Heart left ventricle (tissue), 16 donors: ENCODE measurements around the gene RGS6. TPM values are rescaled to one million over a fixed set of nuclear protein-coding genes. Genes with fewer than 3 reads are reported as not detected.

ENCODE experiments used
- ATAC-seq, 4 donors: fragments of 200-7000 bp; cut with Tn5 transposase; one replicate each; pipeline ENCODE4 v1.9.1; 2020 to 2022; ENCODE audit warnings: moderate library complexity in 4 of 4, mild to moderate bottlenecking in 3 of 4, moderate number of reproducible peaks in 1 of 4
- DNase-seq, 5 donors: peaks; one replicate each; pipeline ENCODE4 v3.0.0-alpha.2; 2020
- H3K27ac ChIP-seq, 12 donors: fragments of 200-600 bp; sonication (generic) in 4 of 12; one replicate each; pipeline versions ENCODE4 v1.5.0 to v1.8.0; 2016 to 2022; ENCODE audit warnings: mild to moderate bottlenecking in 2 of 12
- H3K27me3 ChIP-seq, 9 donors: fragments of 200-600 bp; sonication (generic) in 2 of 9; one replicate each; pipeline versions ENCODE4 v1.5.1 to v1.8.0; 2016 to 2022; ENCODE audit warnings: mild to moderate bottlenecking in 3 of 9
- H3K36me3 ChIP-seq, 9 donors: fragments of 200-600 bp; sonication (generic) in 2 of 9; one replicate each; pipeline versions ENCODE4 v1.5.0 to v1.8.0; 2018 to 2022; ENCODE audit warnings: mild to moderate bottlenecking in 2 of 9
- H3K4me1 ChIP-seq, 12 donors: fragments of 200-600 bp; sonication (generic) in 4 of 12; one replicate each; pipeline versions ENCODE4 v1.5.0 to v1.8.0; 2016 to 2022; ENCODE audit warnings: mild to moderate bottlenecking in 3 of 12
- H3K4me3 ChIP-seq, 12 donors: fragments of 200-600 bp; sonication (generic) in 4 of 12; one replicate each; pipeline versions ENCODE4 v1.5.0 to v1.8.0; 2017 to 2022; ENCODE audit warnings: mild to moderate bottlenecking in 9 of 12, moderate library complexity in 4 of 12
- H3K9me3 ChIP-seq, 12 donors: fragments of 200-600 bp; sonication (generic) in 4 of 12; one replicate each; pipeline versions ENCODE4 v1.5.0 to v1.8.0; 2016 to 2022; ENCODE audit warnings: mild to moderate bottlenecking in 1 of 12
- POLR2A ChIP-seq, 2 donors: fragments of 450-650 bp; IDR thresholded peaks; one replicate each; pipeline ENCODE4 v1.6.1; 2017; ENCODE audit warnings: antibody characterized with exemption in 2 of 2, mild to moderate bottlenecking in 2 of 2, moderate library complexity in 2 of 2
- WGBS, 4 donors: extraction: QIAGEN DNeasy Blood & Tissue Kit in 2 of 4; methylation state at CpG; one replicate each; pipeline versions ENCODE4 v1.1.5 to v1.1.7; 2013 to 2018; 5-methylcytosine and 5-hydroxymethylcytosine counted together
- intact Hi-C, 10 donors: fragments of 100-400 bp; cut with DNase I; formaldehyde crosslinking; loops; one replicate each; pipeline versions ENCODE4 v1.11.1 to v1.14.2; 2022
- polyA plus RNA-seq, 2 donors: library from polyadenylated mRNA; stranded (reverse); fragments of 200-250 nt; gene quantifications; one replicate each; pipeline ENCODE4 v1.2.3, GENCODE V29; 2013
- total RNA-seq, 9 donors: library from RNA; depleted of rRNA in 2 of 9; stranded (reverse); fragments of >200 nt in 2 of 9; fragmentation: NEBNext Ultra II Directional in 3 of 9; extraction: Animal tissue kit (Norgen Biotek cat#: 25700) in 3 of 9; gene quantifications; one replicate each; pipeline versions ENCODE4 v1.1.0 to v1.2.4, GENCODE V29; 2016 to 2023
- TF ChIP-seq, protein P1 (sequence below), 12 donors: fragments of 200-600 bp; sonication (generic) in 4 of 12; IDR thresholded peaks; one replicate each; pipeline versions ENCODE4 v1.5.0 to v1.8.0; 2018 to 2022; ENCODE audit warnings: antibody characterized with exemption in 12 of 12, mild to moderate bottlenecking in 5 of 12
- donor health status: ischemic (EF 13 %, LVEDD 7.1; RV severe dilation, severe dysfunction).
- donor health status: healthy with polysubstance abuse.
- donor health status: DM: no; HTN: yes; CAD: no.
- donor health status: DM: no; HTN: no; CAD: no.
- donor health status: ischemic (EF 25% LVEDD 6.9; RV normal size, moderate dysfunction).
- donor health status: ischemic (EF 25% LVEDD 5.7; RV mildly dilated, moderate dysfunction).
- donor health status: healthy.
- donor health status: DM: yes; HTN: yes; CAD: no.
- donor health status: ischemic (EF 35%, LVEDD 5.7; RV mildly dilated, moderate dysfunction).
- donor health status: nonischemic (EF 11% LVEDD 7.7; RV severe dilation, severe dysfunction).
- donor health status: DM: yes; HTN: yes; CAD: no.
- donor health status: PGD.
- donor health status: ischemic (EF 29% LVEDD 5.4; RV normal size, mild dysfunction).
- donor health status: nonischemic (EF 23%, LVEDD 6.1; RV moderate dilation, normal function).

RGS6 gene
- total and polyA plus RNA-seq, 11 donors = 1.3 to 25.4 (median 15.1) TPM

DNA sequence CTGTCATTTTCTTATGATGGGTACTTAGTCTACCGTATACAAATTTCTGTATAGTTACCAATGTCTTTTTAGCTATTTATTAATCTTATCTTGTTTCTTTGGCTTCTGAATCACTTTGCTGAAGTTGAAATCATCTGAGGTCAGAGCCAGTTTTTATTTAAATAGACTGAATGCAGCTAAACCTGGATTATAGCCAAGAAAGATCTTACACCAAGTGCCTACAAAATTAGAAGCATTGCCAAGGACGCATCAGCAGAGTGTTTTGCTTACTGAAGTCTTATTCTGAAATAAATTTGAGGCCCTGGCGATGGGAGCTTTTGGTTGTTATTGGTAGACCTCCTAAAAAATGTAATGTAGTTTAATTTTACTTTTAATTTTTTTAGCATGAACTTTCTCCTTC, 128.2 kb downstream of the RGS6 start:
- H3K27me3 ChIP-seq = no peaks in the 10 kb centered on the region
- no peak overlapping the region for H3K4me3 ChIP-seq
- 28 to 38% (median 32%) methylated on average over 3 of the region's 3 CpGs for WGBS, 4 donors
- intact Hi-C loops = no loop called here
- H3K27ac ChIP-seq = no peak overlapping the region
- H3K36me3 ChIP-seq = no peaks in the 10 kb centered on the region
- no peak for DNase-seq
- H3K4me1 ChIP-seq = peaks cover 0 to 14% (median 1%) of the 10 kb centered on the region in 12 donors
- ATAC-seq = peak in 1 of 4 donors; percentile 49
- TF ChIP-seq POLR2A (IDR thresholded peaks at IDR 0.05) = no peak
- TF ChIP-seq, protein P1, sequence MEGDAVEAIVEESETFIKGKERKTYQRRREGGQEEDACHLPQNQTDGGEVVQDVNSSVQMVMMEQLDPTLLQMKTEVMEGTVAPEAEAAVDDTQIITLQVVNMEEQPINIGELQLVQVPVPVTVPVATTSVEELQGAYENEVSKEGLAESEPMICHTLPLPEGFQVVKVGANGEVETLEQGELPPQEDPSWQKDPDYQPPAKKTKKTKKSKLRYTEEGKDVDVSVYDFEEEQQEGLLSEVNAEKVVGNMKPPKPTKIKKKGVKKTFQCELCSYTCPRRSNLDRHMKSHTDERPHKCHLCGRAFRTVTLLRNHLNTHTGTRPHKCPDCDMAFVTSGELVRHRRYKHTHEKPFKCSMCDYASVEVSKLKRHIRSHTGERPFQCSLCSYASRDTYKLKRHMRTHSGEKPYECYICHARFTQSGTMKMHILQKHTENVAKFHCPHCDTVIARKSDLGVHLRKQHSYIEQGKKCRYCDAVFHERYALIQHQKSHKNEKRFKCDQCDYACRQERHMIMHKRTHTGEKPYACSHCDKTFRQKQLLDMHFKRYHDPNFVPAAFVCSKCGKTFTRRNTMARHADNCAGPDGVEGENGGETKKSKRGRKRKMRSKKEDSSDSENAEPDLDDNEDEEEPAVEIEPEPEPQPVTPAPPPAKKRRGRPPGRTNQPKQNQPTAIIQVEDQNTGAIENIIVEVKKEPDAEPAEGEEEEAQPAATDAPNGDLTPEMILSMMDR (IDR thresholded peaks at IDR 0.05) = no peak
- no peaks in the 10 kb centered on the region for H3K9me3 ChIP-seq

DNA sequence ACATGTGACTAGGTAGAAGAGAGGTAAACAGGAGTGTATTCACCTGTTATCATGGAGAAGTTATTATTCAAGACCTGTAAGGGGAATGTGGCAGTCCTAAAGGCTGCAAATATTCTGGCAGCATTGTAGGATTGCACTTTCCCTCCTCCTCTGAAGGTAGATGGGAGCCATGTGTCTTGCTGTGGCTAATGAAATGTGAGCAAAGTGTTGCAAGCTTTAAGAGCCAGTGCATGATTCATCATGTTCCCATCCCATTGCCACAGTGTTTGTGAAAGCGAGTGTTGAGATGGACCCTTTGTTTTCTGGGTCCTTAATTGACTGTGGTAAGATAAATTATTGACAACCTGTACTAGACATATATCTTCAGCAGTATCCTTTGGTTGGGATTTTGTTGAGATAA, 128.7 kb downstream of the RGS6 start:
- Histone ChIP-seq H3K27me3 (no peaks in the 10 kb centered on the region), H3K27ac (no peak overlapping the region), H3K9me3 (no peaks in the 10 kb centered on the region), H3K4me3 (no peak overlapping the region), H3K36me3 (no peaks in the 10 kb centered on the region), H3K4me1 (peaks cover 0 to 14% (median 1%) of the 10 kb centered on the region in 12 donors)
- DNase-seq (no peak), ATAC-seq (peak; percentile 46 to 92 (median 68))
- WGBS, 4 donors = 50 to 75% (median 64%) methylated on average over 1 of the region's 1 CpG
- TF ChIP-seq, protein P1 (IDR thresholded peaks at IDR 0.05) = no peak
- TF ChIP-seq POLR2A (IDR thresholded peaks at IDR 0.05) = no peak
- intact Hi-C loops = no loop called here

DNA sequence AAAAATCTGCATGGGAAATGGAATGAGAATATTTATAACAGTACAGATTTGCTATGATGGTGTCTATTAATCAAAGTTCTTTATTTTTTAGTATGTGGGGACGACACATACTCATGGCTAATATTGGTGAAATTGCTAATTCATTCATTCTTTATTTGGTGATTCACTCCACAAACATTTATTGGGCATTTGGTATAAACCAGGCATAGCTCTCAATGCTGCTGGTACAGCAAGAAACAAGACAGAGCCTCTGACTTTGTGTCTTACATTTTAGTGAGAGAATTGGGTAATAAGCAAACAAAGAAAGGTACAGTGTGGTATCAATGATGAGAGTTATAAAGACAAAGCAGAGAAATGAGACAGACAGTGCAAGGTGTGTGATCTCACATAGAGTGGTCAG, 129.5 kb downstream of the RGS6 start:
- ATAC-seq = no peak
- H3K27me3 ChIP-seq = no peaks in the 10 kb centered on the region
- WGBS, 4 donors = 85 to 89% (median 87%) methylated on average over 1 of the region's 1 CpG
- H3K36me3 ChIP-seq = no peaks in the 10 kb centered on the region
- H3K4me3 ChIP-seq = no peak overlapping the region
- DNase-seq = no peak
- H3K4me1 ChIP-seq = peaks cover 0 to 14% (median 1%) of the 10 kb centered on the region in 12 donors
- TF ChIP-seq, protein P1 (IDR thresholded peaks at IDR 0.05) = no peak
- TF ChIP-seq POLR2A (IDR thresholded peaks at IDR 0.05) = no peak
- intact Hi-C loops = no loop called here
- H3K27ac ChIP-seq = no peak overlapping the region
- H3K9me3 ChIP-seq = no peaks in the 10 kb centered on the region

DNA sequence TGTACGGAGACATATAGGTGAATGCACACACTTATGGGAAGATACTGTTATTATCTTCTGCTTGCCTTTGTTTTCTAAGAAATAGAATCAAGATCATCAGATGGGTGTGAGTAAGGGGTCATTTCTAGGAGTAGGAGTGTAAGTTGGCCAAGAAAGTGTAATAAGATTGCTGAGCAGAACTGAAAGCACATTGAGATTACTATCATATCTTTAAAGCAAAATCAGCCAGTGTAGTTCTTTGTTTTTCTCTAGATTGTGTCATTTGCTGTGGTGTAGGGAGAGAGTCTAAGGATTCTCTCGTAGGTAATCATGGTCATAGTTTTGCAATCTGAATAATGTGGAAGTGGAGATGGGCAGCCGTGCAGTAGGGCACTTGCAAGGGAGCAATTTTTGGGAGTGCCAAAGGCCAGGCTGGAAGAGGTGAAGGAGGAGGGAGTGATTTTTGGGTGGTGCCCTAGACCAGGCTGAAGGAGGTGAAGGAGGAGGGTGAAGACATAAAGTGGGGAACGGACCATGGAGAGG, 131.6 kb downstream of the RGS6 start:
- no peak for TF ChIP-seq POLR2A (IDR thresholded peaks at IDR 0.05)
- TF ChIP-seq, protein P1 (IDR thresholded peaks at IDR 0.05) = no peak
- H3K9me3 ChIP-seq = no peaks in the 10 kb centered on the region

More for the DNA sequence above, 131.6 kb downstream of the RGS6 start:
- ATAC-seq (no peak), DNase-seq (no peak)
- no peak overlapping the region for H3K27ac ChIP-seq
- 68 to 85% (median 79%) methylated on average over 4 of the region's 4 CpGs for WGBS, 4 donors
- H3K4me3 ChIP-seq = no peak overlapping the region
- peaks cover 0 to 14% (median 1%) of the 10 kb centered on the region in 12 donors for H3K4me1 ChIP-seq
- no peaks in the 10 kb centered on the region for H3K36me3 ChIP-seq
- intact Hi-C loops = no loop called here
- H3K27me3 ChIP-seq = no peaks in the 10 kb centered on the region
